A549 (cell line): ENCODE measurements around the gene GATA6.

Source experiments
- ELK1 ChIP-seq: fragments of 150-350 bp; IDR thresholded peaks from 2 replicates; pipeline ENCODE4 v1.6.1; 2014; ENCODE audit warnings: low read depth, mild to moderate bottlenecking, low read length
- POLR2A ChIP-seq: IDR thresholded peaks from 2 replicates; pipeline ENCODE4 v1.6.1; 2012; ENCODE audit warnings: mild to moderate bottlenecking, low read length
- POLR2AphosphoS2 ChIP-seq: conservative IDR thresholded peaks from 2 replicates; pipeline ENCODE4 v1.6.1; 2012; ENCODE audit warnings: low read length, improper control_type of control experiment, inconsistent platforms
- ZC3H11A ChIP-seq: fragments of 450-650 bp; IDR thresholded peaks from 2 replicates; pipeline ENCODE4 v1.6.1; 2014; ENCODE audit warnings: antibody characterized with exemption, mild to moderate bottlenecking
- TF ChIP-seq, protein P1 (sequence below): fragments of 200-600 bp; sonication (generic); IDR thresholded peaks from 2 replicates; pipeline ENCODE4 v1.6.1; 2016; ENCODE audit warnings: antibody characterized with exemption, mild to moderate bottlenecking, moderate library complexity

GRCh38 chr18:22191346-22191695 is 21.9 kb downstream of the GATA6 start:
- no peak for TF ChIP-seq POLR2AphosphoS2
- TF ChIP-seq ELK1, result no peak
- TF ChIP-seq, protein P1, sequence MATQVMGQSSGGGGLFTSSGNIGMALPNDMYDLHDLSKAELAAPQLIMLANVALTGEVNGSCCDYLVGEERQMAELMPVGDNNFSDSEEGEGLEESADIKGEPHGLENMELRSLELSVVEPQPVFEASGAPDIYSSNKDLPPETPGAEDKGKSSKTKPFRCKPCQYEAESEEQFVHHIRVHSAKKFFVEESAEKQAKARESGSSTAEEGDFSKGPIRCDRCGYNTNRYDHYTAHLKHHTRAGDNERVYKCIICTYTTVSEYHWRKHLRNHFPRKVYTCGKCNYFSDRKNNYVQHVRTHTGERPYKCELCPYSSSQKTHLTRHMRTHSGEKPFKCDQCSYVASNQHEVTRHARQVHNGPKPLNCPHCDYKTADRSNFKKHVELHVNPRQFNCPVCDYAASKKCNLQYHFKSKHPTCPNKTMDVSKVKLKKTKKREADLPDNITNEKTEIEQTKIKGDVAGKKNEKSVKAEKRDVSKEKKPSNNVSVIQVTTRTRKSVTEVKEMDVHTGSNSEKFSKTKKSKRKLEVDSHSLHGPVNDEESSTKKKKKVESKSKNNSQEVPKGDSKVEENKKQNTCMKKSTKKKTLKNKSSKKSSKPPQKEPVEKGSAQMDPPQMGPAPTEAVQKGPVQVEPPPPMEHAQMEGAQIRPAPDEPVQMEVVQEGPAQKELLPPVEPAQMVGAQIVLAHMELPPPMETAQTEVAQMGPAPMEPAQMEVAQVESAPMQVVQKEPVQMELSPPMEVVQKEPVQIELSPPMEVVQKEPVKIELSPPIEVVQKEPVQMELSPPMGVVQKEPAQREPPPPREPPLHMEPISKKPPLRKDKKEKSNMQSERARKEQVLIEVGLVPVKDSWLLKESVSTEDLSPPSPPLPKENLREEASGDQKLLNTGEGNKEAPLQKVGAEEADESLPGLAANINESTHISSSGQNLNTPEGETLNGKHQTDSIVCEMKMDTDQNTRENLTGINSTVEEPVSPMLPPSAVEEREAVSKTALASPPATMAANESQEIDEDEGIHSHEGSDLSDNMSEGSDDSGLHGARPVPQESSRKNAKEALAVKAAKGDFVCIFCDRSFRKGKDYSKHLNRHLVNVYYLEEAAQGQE, result no peak
- no peak for TF ChIP-seq POLR2A
- TF ChIP-seq ZC3H11A, result no peak
